ENCODE data around the gene JAZF1.

- TF ChIP-seq CTCF (IDR thresholded peaks at IDR 0.05) (no peak), POLR2AphosphoS5 (IDR thresholded peaks at IDR 0.05) (no peak)
Measured at GRCh38 chr7:27812706-27813105, 367.9 kb downstream of the JAZF1 start.

Measured in breast epithelium (tissue), 3 donors.